Mucosa of descending colon (tissue), 3 donors: ENCODE data around the gene FAT4. TPM values are rescaled to one million over a fixed set of nuclear protein-coding genes. Genes with fewer than 3 reads are reported as not detected.
A peak's percentile ranks its signal among the peaks of the same experiment; 100 is the strongest.

ENCODE experiments used
- ATAC-seq: fragments of 200-7000 bp; cut with Tn5 transposase; one replicate; pipeline ENCODE4 v1.9.1; 2020; ENCODE audit warnings: mild to moderate bottlenecking, moderate library complexity
- DNase-seq, 3 donors: peaks; one replicate each; pipeline ENCODE4 v3.0.0-alpha.2; 2020
- H3K36me3 ChIP-seq: fragments of 200-600 bp; one replicate; pipeline ENCODE4 v1.8.0; 2021; ENCODE audit warnings: low read depth, mild to moderate bottlenecking
- H3K4me1 ChIP-seq: fragments of 200-600 bp; one replicate; pipeline ENCODE4 v1.8.0; 2021; ENCODE audit warnings: low read depth, mild to moderate bottlenecking
- H3K4me3 ChIP-seq: fragments of 200-600 bp; one replicate; pipeline ENCODE4 v1.8.0; 2021; ENCODE audit warnings: mild to moderate bottlenecking
- H3K9me3 ChIP-seq: fragments of 200-600 bp; one replicate; pipeline ENCODE4 v1.8.0; 2021; ENCODE audit warnings: mild to moderate bottlenecking
- CTCF ChIP-seq: fragments of 200-600 bp; IDR thresholded peaks from one replicate; pipeline ENCODE4 v1.8.0; 2022; ENCODE audit warnings: antibody characterized with exemption, mild to moderate bottlenecking
- intact Hi-C, 2 donors: fragments of 100-400 bp; cut with DNase I in 1 of 2; cut with micrococcal nuclease in 1 of 2; formaldehyde crosslinking; loops; one replicate each; pipeline versions ENCODE4 v1.11.0 to v1.11.1; 2022; cut with DNase I, micrococcal nuclease
- total RNA-seq, 3 donors: library from RNA; stranded (reverse); fragmentation: NEBNext Ultra II Directional in 2 of 3; extraction: Animal tissue kit (Norgen Biotek cat#: 25700) in 2 of 3; gene quantifications; one replicate each; pipeline versions ENCODE4 v1.2.1 to v1.2.4, GENCODE V29; 2021 to 2023
- donor health status: DM: no; HTN: no; CAD: no; lungs with moderate emphysema.
- donor health status: DM: no; HTN: no; CAD: no.
- donor health status: DM: no; HTN: yes; CAD: no.

The FAT4 gene
- total RNA-seq, 3 donors from 2014 or later: 2.5 to 28.4 (median 4.3) TPM

GRCh38 chr4:125268068-125268755, 46.5 kb upstream of the FAT4 start:
- DNase-seq (no peak), ATAC-seq (no peak)
- H3K4me1 ChIP-seq: no peaks in the 10 kb centered on the region
- H3K36me3 ChIP-seq: no peaks in the 10 kb centered on the region
- intact Hi-C loops: no loop called here
- no peak overlapping the region for H3K4me3 ChIP-seq
- no peak for TF ChIP-seq CTCF
- H3K9me3 ChIP-seq: no peaks in the 10 kb centered on the region

GRCh38 chr4:125276811-125277210, 37.9 kb upstream of the FAT4 start:
- no peak for TF ChIP-seq CTCF
- H3K4me3 ChIP-seq: no peak overlapping the region
- H3K9me3 ChIP-seq: no peaks in the 10 kb centered on the region
- no peaks in the 10 kb centered on the region for H3K4me1 ChIP-seq
- DNase-seq (no peak), ATAC-seq (no peak)
- intact Hi-C loops: no loop called here
- H3K36me3 ChIP-seq: no peaks in the 10 kb centered on the region

GRCh38 chr4:125277790-125278189, 37.0 kb upstream of the FAT4 start:
- ATAC-seq: no peak
- Histone ChIP-seq H3K4me1 (no peaks in the 10 kb centered on the region), H3K9me3 (no peaks in the 10 kb centered on the region), H3K4me3 (no peak overlapping the region), H3K36me3 (no peaks in the 10 kb centered on the region)
- intact Hi-C loops: no loop called here
- DNase-seq: no peak
- TF ChIP-seq CTCF: no peak

GRCh38 chr4:125280892-125281403, 33.8 kb upstream of the FAT4 start:
- Histone ChIP-seq H3K4me1 (no peaks in the 10 kb centered on the region), H3K36me3 (no peaks in the 10 kb centered on the region), H3K9me3 (no peaks in the 10 kb centered on the region), H3K4me3 (no peak overlapping the region)
- no peak for ATAC-seq
- intact Hi-C loops: loop anchor here (10.0 kb wide), 1 partner anchor 946 kb away; no protein-coding TSS in a partner anchor
- no peak for TF ChIP-seq CTCF
- peak in 1 of 3 donors; percentile 36 for DNase-seq

- Histone ChIP-seq H3K9me3 (no peaks in the 10 kb centered on the region), H3K4me1 (no peaks in the 10 kb centered on the region), H3K4me3 (no peak overlapping the region), H3K36me3 (no peaks in the 10 kb centered on the region)
- ATAC-seq (no peak), DNase-seq (no peak)
- TF ChIP-seq CTCF: no peak
- intact Hi-C loops: loop anchor here (10.0 kb wide), 1 partner anchor 949 kb away; no protein-coding TSS in a partner anchor
Observed at GRCh38 chr4:125283707-125284279, 31.0 kb upstream of the FAT4 start.
